GM12878 (cell line): ENCODE measurements around the gene KLF6. TPM values are rescaled to one million over a fixed set of nuclear protein-coding genes. Genes with fewer than 3 reads are reported as not detected.

Source experiments
- ATF7 ChIP-seq: fragments of 450-650 bp; IDR thresholded peaks from 2 replicates; pipeline ENCODE4 v1.6.1; 2016; ENCODE audit warnings: low read depth, mild to moderate bottlenecking
- BACH1 ChIP-seq: fragments of 450-650 bp; IDR thresholded peaks from 2 replicates; pipeline ENCODE4 v1.6.1; 2017; ENCODE audit warnings: mild to moderate bottlenecking, borderline replicate concordance
- BCLAF1 ChIP-seq: fragments of 450-650 bp; IDR thresholded peaks from 2 replicates; pipeline ENCODE4 v1.6.1; 2017; ENCODE audit warnings: antibody characterized with exemption, mild to moderate bottlenecking, moderate library complexity
- BMI1 ChIP-seq: fragments of 450-650 bp; IDR thresholded peaks from 2 replicates; pipeline ENCODE4 v1.6.1; 2016; ENCODE audit warnings: mild to moderate bottlenecking, moderate library complexity, borderline replicate concordance
- CBX5 ChIP-seq: sonication (generic); IDR thresholded peaks from 2 replicates; pipeline ENCODE4 v1.6.1; 2016; ENCODE audit warnings: low read depth, moderate library complexity, mild to moderate bottlenecking, inconsistent platforms
- CHD4 ChIP-seq: fragments of 200-600 bp; sonication (generic); IDR thresholded peaks from 2 replicates; pipeline ENCODE4 v1.6.1; 2016; ENCODE audit warnings: mild to moderate bottlenecking
- CTCF ChIP-seq, 3 experiments: IDR thresholded peaks in 2 of 3; conservative IDR thresholded peaks in 1 of 3; 2 replicates each; pipeline ENCODE4 v1.5.1; 2011; ENCODE audit warnings: low read depth in 3 of 3, low read length in 3 of 3, mild to moderate bottlenecking in 3 of 3, control low read depth in 2 of 3, moderate library complexity in 2 of 3, inconsistent platforms in 1 of 3, mixed read lengths in 1 of 3; ENCODE audit not compliant: control insufficient read depth in 2 of 3, insufficient read depth in 1 of 3; ENCODE audit errors: extremely low read depth in 1 of 3
- EGR1 ChIP-seq, 2 experiments: IDR thresholded peaks; 1 replicate in 1 of 2; 2 replicates in 1 of 2; pipeline ENCODE4 v1.6.1; 2011 to 2012; ENCODE audit warnings: low read depth in 2 of 2, low read length in 2 of 2, borderline replicate concordance in 1 of 2, mild to moderate bottlenecking in 1 of 2, moderate library complexity in 1 of 2
- FOXM1 ChIP-seq: IDR thresholded peaks from 2 replicates; pipeline ENCODE4 v1.6.1; 2012; ENCODE audit warnings: low read depth, mild to moderate bottlenecking, inconsistent platforms, low read length, moderate library complexity
- HDAC6 ChIP-seq: fragments of 200-600 bp; sonication (generic); IDR thresholded peaks from one replicate; pipeline ENCODE4 v1.8.0; 2017; ENCODE audit warnings: antibody characterized with exemption; ENCODE audit not compliant: unreplicated experiment
- MTA3 ChIP-seq: IDR thresholded peaks from 2 replicates; pipeline ENCODE4 v1.6.1; 2012; ENCODE audit warnings: low read length, inconsistent platforms, borderline replicate concordance
- NBN ChIP-seq: fragments of 450-650 bp; IDR thresholded peaks from 2 replicates; pipeline ENCODE4 v1.6.1; 2016
- NRF1 ChIP-seq: conservative IDR thresholded peaks from 2 replicates; pipeline ENCODE4 v1.6.1; 2011; ENCODE audit warnings: mild to moderate bottlenecking, low read depth, low read length, improper control_type of control experiment
- POLR2AphosphoS2 ChIP-seq: IDR thresholded peaks from 2 replicates; pipeline ENCODE4 v1.6.1; 2011; ENCODE audit warnings: low read depth, mild to moderate bottlenecking, low read length, improper control_type of control experiment, moderate library complexity
- SMAD1 ChIP-seq: fragments of 450-650 bp; IDR thresholded peaks from 2 replicates; pipeline ENCODE4 v1.6.1; 2018; ENCODE audit warnings: mild to moderate bottlenecking, low read depth; ENCODE audit not compliant: partially characterized antibody
- SREBF1 ChIP-seq: IDR thresholded peaks from 2 replicates; pipeline ENCODE4 v1.6.1; 2012; ENCODE audit warnings: mild to moderate bottlenecking, low read length
- TCF12 ChIP-seq: IDR thresholded peaks from 2 replicates; pipeline ENCODE4 v1.6.1; 2011; ENCODE audit warnings: low read depth, mild to moderate bottlenecking, low read length
- TCF7 ChIP-seq: IDR thresholded peaks from 2 replicates; pipeline ENCODE4 v1.6.1; 2014; ENCODE audit warnings: antibody characterized with exemption, borderline replicate concordance
- YY1 ChIP-seq: IDR thresholded peaks from 2 replicates; pipeline ENCODE4 v1.6.1; 2011; ENCODE audit warnings: low read depth, mild to moderate bottlenecking, low read length
- ZNF24 ChIP-seq: fragments of 450-650 bp; IDR thresholded peaks from 2 replicates; pipeline ENCODE4 v1.6.1; 2017; ENCODE audit warnings: antibody characterized with exemption, mild to moderate bottlenecking
- polyA plus RNA-seq, 11 experiments: library from polyadenylated mRNA; depleted of rRNA in 4 of 11; unstranded in 6 of 11; stranded (reverse) in 5 of 11; fragments of >200 nt; fragmentation: Nextera tagmentation in 4 of 11; fragmentation: Illumina TruSeq in 1 of 11; extraction: Ambion mirVana in 4 of 11; extraction: Trizol in 1 of 11; gene quantifications; 1 replicate in 1 of 11; 2 replicates in 10 of 11; pipeline versions ENCODE4 v1.2.1 to v1.2.3, GENCODE V29; 2011 to 2016; ENCODE audit warnings: inconsistent platforms in 2 of 11, missing spikeins in 2 of 11, low read depth in 1 of 11
- total RNA-seq, 4 experiments: library from RNA; depleted of rRNA in 3 of 4; stranded (reverse); fragments of >200 nt in 3 of 4; fragmentation: Illumina TruSeq in 1 of 4; extraction: Trizol in 1 of 4; gene quantifications; 2 replicates each; pipeline versions ENCODE4 v1.2.1 to v1.2.3, GENCODE V29; 2013 to 2021
- TF ChIP-seq, protein P1 (sequence below): IDR thresholded peaks from 2 replicates; pipeline ENCODE4 v1.6.1; 2012; ENCODE audit warnings: low read length, inconsistent platforms
- TF ChIP-seq, protein P2 (sequence below): fragments of 450-650 bp; IDR thresholded peaks from 2 replicates; pipeline ENCODE4 v1.6.1; 2017; ENCODE audit warnings: mild to moderate bottlenecking, low read depth, inconsistent platforms; ENCODE audit not compliant: poor library complexity, severe bottlenecking
- TF ChIP-seq, protein P3 (sequence below): IDR thresholded peaks from 2 replicates; pipeline ENCODE4 v1.6.1; 2011; ENCODE audit warnings: low read depth, mild to moderate bottlenecking, low read length, moderate library complexity, borderline replicate concordance; ENCODE audit errors: extremely low read depth

The KLF6 gene
- total and polyA plus RNA-seq, 10 of the 15 experiments (the other 5 are each of a cell fraction or from before 2014, with no cell fraction given), result 7.4 to 54.1 (median 23.5) TPM

GRCh38 chr10:3785251-3785850 is 342 bp upstream of the KLF6 start (continued):
- TF ChIP-seq NRF1 (no peak), ZNF24 (peak; percentile 55), MTA3 (no peak), SREBF1 (no peak; the same call in 1 of the 2 replicates), BCLAF1 (peak; percentile 43; the same call in 1 of the 2 replicates), POLR2AphosphoS2 (peak; percentile 99), BMI1 (no peak), TCF12 (peak; percentile 60; the same call in 1 of the 2 replicates), CBX5 (0 out of 2 replicates have a peak, but pooled peaks have one; percentile 13), FOXM1 (0 out of 2 replicates have a peak, but pooled peaks have one; percentile 13), CTCF (IDR thresholded peaks at IDR 0.05 in 2 of 3, conservative IDR thresholded peaks at IDR 0.05 in 1 of 3; ENCODE audit: control insufficient read depth in 2 of 3, extremely low read depth in 1 of 3, insufficient read depth in 1 of 3, low read depth in 3 of 3, low read length in 3 of 3) (no peak), BACH1 (peak; percentile 91), TCF7 (no peak), HDAC6 (peak; percentile 84), EGR1 (IDR thresholded peaks at IDR 0.05; ENCODE audit: borderline replicate concordance in 1 of 2, low read depth in 2 of 2, low read length in 2 of 2) (no peak), CHD4 (no peak), ATF7 (peak; percentile 99), SMAD1 (no peak), NBN (no peak), YY1 (peak; percentile 54)
- TF ChIP-seq, protein P1, sequence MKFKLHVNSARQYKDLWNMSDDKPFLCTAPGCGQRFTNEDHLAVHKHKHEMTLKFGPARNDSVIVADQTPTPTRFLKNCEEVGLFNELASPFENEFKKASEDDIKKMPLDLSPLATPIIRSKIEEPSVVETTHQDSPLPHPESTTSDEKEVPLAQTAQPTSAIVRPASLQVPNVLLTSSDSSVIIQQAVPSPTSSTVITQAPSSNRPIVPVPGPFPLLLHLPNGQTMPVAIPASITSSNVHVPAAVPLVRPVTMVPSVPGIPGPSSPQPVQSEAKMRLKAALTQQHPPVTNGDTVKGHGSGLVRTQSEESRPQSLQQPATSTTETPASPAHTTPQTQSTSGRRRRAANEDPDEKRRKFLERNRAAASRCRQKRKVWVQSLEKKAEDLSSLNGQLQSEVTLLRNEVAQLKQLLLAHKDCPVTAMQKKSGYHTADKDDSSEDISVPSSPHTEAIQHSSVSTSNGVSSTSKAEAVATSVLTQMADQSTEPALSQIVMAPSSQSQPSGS, result peak; percentile 99
- TF ChIP-seq, protein P2, sequence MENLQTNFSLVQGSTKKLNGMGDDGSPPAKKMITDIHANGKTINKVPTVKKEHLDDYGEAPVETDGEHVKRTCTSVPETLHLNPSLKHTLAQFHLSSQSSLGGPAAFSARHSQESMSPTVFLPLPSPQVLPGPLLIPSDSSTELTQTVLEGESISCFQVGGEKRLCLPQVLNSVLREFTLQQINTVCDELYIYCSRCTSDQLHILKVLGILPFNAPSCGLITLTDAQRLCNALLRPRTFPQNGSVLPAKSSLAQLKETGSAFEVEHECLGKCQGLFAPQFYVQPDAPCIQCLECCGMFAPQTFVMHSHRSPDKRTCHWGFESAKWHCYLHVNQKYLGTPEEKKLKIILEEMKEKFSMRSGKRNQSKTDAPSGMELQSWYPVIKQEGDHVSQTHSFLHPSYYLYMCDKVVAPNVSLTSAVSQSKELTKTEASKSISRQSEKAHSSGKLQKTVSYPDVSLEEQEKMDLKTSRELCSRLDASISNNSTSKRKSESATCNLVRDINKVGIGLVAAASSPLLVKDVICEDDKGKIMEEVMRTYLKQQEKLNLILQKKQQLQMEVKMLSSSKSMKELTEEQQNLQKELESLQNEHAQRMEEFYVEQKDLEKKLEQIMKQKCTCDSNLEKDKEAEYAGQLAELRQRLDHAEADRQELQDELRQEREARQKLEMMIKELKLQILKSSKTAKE, result no peak
- TF ChIP-seq, protein P3, sequence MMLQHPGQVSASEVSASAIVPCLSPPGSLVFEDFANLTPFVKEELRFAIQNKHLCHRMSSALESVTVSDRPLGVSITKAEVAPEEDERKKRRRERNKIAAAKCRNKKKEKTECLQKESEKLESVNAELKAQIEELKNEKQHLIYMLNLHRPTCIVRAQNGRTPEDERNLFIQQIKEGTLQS, result no peak
